ENCODE measurements around the gene SERINC4.
"Not testable (repeated sequence)": the region's sequence is repeated elsewhere in the genome, so short reads cannot be mapped to it uniquely, and the experiment has no call there.

Gene SERINC4

DNA sequence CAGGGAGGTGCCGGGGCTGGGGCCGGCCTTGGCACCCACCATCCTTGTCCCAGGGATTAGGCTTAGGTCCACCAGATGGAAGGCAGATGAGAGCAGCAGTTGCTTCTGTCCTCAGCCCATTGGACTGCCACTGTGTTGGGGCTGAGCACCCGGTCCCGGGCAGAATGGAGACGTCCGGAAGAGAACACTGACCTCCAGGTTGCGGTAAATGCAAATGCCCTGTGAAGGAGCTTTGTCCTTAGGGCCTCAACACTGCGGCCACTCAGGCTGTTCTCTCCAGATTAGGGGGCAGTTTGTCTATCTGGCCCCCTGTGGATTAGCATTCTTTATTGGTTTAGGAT is at the start of gene SERINC4:
TSS of gene SERINC4 (minus strand) at position 276 of the 341 bp plus-strand sequence. CDS start at position 42, 234 bp downstream.
- DNase-seq (ENCODE audit: low read depth), result no peak

DNA sequence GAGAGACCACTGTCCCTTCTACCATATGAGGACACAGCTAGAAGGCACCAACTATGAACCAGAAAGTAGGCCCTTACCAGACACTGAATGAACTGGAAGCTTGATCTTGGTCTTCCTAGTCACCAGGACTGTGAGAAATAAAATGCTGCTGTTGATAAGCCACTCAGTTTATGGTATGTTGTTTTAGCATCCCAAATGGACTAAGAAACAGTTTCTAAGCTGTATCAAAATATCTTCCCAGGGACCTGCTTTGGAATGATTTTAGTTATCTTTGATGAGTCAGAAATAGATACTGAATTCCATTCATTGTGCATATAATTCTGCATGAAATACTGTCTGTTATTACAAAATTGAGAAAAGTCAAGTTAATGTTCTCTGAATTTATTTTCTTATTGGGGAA is 45.4 kb upstream of the SERINC4 start:
- DNase-seq (ENCODE audit: low read depth), result no peak

DNA sequence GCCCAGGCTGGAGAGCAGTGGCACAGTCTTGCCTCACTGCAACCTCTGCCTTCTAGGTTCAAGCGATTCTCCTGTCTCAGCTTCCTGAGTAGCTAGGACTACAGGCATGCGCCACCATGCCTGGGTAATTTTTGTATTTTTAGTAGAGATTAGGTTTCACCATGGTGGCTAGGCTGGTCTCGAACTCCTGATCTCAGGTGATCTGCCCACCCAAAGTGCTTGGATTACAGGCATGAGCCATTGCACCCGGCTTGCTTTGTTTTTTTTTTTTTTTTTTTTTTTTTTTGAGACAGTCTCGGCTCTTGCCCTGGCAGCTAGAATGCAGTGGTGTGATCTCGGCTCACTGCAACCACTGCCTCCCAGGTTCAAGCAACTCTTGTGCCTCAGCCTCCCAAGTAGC is 32.5 kb upstream of the SERINC4 start:
- not testable (repeated sequence) for DNase-seq (ENCODE audit: low read depth)

DNA sequence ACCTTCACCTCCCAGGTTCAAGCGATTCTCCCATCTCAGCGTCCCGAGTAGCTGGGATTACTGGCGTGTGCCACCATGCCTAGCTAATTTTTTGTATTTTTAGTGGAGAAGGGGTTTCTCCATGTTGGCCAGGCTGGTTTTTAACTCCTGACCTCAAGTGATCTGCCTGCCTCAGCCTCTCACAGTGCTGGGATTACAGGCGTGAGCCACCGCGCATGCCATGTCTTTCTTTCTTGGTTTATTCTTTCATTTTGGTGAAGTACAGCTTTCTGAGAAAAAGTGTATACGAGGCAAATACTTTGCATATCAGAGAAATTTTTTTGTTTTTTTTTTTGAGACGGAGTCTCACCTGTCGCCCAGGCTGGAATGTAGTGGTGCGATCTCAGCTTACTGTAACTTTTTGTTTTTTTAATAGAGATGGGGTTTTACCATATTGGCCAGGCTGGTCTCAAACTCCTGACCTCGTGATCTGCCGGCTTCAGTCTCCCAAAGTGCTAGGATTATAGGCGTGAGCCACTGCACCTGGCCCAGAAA is 31.6 kb upstream of the SERINC4 start:
- DNase-seq (ENCODE audit: low read depth), result not testable (repeated sequence)

DNA sequence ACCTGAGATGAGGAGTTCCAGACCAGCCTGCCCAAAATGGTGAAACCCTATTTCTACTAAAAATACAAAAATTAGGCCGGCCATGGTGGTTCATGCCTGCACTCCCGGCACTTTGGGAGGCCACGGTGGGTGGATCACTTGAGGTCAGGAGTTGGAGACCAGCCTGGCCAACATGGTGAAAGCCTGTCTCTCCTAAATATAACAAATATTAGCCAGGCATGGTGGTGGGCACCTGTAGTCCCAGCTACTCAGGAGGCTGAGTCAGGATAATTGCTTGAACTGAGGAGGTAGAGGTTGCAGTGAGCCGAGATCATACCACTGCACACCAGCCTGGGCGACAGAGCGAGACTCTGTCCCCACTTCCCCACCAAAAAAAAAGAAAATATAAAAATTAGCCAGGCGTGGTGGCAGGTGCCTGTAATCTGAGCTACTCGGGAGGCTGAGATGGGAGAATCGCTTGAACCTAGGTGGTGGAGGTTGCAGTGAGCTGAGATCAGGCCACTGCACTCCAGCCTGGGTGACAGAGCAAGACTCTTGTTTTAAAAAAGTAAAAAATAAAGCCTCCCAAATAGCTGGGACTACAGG is 30.8 kb upstream of the SERINC4 start:
- not testable (repeated sequence) for DNase-seq (ENCODE audit: low read depth)

DNA sequence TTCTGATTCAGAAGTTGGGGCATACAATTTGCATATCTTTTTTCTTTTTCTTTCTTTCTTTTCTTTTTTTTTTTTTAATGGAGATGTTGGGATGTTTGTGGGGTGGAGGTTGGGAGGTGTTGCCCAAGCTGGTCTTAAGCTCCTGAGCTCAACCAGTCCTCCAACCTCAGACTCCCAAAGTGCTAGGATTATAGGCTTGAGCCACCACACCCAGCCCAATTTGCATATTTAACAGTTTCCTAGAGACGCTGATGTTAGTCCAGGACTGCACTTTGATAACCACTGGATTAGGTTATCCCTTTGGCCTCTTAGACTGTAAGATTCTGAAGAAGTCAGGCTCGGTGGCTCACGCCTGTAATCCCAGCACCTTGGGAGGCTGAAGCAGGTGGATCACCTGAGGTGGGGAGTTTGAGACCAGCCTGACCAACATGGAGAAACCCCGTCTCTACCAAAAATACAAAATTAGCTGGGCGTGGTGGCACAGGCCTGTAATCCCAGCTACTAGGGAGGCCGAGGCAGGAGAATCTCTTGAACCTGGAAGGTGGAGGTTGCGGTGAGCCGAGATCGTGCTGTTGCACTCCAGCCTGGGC is 30.0 kb upstream of the SERINC4 start:
- DNase-seq (ENCODE audit: low read depth), result not testable (repeated sequence)

DNA sequence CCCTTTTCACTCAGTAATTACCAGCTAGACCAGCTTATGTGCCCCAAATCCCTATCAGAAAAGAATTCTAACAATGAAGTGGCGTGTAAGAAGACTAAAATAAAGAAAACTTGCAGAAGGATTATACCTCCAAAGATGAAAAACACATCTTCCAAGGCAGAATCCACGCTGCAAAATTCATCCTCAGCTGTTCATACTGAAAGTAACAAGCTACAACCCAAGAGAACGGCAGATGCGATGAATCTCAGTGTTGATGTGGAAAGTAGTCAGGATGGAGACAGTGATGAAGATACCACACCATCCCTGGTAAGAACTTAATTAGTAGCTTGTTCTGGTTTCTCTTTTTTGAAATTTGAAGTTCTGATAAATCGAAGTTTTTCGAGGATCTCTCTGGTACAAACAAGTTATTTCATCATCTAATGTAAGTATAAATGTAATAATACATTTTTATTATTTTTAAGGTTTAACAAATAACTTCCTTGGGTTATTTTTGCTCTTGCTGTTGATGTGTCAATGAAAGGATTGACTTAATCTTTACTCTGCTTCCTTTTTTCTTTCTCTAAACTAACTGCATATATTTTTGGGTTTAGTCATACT is 28.1 kb upstream of the SERINC4 start:
- DNase-seq (ENCODE audit: low read depth), result no peak

DNA sequence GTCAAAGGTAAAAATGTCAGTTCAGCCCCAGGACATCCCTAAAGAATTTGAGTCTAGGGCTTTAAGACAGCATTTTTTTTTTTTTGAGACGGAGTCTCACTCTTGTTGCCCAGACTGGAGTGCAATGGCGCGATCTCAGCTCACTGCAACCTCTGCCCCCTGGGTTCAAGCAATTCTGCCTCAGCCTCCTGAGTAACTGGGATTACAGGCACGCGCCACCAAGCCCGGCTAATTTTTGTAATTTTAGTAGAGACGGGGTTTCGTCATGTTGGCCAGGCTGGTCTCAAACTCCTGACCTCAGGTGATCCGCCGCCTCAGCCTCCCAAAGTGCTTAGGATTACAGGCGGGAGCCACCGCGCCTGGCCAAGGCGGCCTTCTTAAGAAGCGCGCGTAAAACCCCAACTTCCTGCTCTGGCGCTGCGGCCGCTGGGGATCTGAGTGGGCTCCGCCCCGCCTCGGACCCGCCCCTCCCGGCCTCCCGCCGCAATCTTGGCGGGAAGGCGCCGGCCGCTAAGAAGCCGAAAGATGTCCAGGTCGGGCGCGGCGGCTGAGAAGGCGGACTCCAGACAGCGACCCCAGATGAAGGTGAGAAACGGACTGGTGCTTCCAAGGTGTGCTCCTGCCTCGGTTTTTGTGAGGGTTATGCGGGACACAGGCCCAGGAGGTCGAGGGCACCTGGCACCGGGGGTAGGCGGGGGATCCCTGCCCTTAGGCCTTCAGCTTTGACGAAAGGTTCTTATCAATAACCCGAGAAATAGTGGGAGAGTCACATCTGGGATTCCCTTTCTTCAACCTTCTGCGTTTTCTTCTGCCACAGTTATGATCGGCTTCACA is 26.7 kb upstream of the SERINC4 start, which contains the start of gene WDR76:
TSS of gene WDR76 (plus strand) at position 495 of the 834 bp plus-strand sequence. CDS start at position 526, 31 bp downstream.
- peak; percentile 61 for DNase-seq (ENCODE audit: low read depth)

DNA sequence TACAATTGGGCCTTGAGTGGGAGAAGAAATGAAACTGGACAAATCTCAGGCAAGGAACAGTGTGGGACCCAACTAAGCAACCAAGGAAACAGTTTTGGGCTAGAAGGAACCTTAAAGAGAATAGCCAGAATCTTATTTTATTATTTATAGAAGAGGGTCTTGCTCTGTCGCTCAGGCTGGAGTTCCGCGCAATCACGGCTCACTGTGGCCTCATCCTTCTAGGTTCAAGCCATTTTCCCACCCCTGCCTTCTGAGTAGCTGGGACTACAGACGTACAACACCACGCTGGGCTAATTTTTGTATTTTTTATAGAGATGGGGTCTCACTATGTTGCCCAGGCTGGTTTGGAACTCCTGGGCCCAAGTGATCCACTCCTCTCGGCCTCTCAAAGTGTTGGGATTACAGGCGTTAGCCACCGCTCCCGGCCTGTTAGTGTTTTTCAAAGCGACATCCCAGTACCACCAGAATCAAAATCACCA is 26.0 kb upstream of the SERINC4 start:
- no peak for DNase-seq (ENCODE audit: low read depth)

DNA sequence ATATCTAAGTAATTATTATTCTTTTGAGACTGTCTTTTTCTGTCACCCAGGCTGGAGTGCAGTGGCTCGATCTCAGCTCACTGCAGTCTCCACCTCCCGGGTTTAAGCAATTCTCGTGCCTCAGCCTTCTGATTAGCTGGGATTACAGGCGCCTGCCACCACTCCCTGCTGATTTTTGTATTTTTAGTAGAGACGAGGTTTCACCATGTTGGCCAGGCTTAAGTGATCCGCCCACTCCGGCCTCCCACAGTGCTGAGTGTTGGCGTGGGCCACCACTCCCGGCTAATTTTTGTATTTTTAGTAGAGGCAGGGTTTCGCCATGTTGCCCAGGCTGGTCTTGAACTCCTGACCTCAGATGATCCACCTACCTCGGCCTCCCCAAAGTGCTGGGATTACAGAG is 25.3 kb upstream of the SERINC4 start:
- DNase-seq (ENCODE audit: low read depth), result not testable (repeated sequence)

DNA sequence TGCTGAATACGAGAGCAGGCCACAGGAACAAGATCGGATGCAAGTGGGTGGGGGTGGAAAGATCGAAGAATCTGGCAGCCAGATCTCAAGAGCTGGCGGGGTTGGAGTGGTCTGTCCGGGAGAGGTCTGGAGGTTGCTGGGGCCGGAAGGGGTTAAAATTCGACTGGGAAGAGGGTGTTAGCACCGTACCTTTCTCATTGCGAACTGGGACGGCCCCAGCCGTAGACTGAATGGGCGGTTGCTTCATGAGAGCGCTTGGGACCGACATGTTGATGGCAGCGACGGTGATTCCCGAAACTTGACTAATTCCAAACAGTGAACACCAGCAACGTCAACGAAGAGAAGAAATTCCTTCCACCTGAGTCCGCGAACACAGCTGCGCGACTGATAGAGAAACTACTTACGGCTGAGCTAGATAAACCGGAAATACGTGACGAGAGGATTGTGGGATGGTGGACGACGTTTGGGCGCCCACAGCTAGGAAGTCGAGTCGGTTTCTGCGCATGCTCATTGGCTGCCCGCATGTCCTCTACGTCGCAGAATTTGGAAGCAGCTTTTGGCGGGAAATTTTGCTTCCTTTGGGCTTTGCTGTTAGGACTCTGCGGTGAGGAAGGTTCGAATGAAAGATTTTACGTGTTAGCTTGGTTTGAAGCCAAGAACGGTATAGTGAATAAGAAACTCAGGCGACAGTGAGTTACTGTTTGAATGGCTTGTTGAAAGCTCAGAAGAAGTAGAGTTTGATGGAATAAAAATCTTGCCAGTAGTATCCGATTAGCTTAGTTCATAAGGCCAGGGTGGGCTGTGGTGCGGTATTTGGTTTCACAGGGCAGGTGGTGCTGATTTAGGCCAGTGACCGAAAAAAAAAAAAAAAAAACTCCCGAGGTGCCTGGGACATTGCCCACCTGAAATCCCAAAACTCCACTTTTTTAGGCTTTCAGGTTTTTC is 24.6 kb upstream of the SERINC4 start, which contains the start of gene MFAP1:
TSS of gene MFAP1 (minus strand) at position 389 of the 945 bp plus-strand sequence. CDS start at position 268, 121 bp downstream.
- peak; percentile 84 for DNase-seq (ENCODE audit: low read depth)

DNA sequence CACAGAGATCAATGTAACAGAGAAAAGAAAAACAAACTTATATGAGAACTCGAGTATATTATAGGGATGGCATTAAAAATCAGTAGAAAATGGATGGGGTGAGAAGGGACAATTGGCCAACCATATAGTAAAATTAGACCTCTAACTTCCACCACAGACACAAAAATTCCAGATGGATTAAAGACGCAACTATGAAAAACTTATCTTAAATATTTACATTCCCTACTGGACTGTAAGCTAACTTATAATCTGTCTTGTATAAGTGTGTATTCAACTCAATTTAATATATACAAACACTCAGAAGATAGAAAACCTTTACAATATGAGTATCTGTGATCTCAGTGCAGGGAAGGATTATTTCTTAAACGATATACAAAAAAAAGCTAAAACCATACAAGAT is 21.5 kb upstream of the SERINC4 start:
- no peak for DNase-seq (ENCODE audit: low read depth)

DNA sequence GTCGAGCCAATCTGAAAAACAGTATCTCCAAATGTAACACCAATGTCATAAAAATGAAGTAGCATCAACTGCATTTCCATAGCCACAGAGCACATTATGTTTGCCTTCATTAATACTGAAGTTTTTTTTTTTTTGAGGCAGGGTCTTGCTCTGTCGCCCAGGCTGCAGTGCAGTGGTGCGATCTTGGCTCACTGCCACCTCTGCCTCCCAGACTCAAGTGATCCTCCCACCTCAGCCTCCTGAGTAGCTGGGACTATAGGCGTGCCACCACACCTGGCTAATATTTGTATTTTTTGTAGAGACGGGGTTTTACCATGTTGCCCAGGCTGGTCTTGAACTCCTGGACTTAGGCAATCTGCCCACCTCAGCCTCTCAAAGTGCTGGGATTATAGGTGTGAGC is 15.0 kb upstream of the SERINC4 start:
- not testable (repeated sequence) for DNase-seq (ENCODE audit: low read depth)

DNA sequence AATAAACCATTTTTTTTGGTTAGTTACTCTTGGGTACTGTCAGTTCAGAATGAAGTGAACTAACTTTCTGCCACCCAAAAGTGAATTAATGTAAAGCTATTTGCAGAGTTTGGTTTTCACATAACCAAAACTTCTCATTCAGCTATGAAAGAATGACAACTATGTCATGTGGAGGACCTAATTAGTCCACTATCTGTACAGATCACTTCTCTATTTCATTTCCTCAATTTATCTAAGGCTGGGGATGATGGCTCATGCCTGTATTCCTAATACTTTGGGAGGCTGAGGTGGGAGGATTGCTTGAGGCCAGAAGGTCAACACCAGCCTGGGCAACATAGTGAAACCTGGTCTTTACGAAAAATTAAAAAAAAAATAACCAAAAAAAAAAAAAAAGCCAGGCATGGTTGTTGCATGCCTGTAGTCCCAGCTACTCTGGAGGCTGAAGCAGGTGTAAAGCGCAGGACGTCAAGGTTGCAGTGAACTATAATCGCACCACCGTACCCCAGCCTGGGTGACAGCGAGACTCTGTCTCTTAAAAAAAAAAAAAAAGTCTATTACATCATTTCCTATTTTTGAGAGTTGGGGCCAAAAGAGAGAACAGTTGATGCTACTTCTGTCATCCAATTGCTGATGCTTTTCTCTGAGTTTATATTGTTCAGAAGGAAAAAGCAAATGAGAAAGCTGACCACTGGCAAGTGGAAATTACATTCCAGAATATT is 9.1 kb upstream of the SERINC4 start:
- no peak for DNase-seq (ENCODE audit: low read depth)

DNA sequence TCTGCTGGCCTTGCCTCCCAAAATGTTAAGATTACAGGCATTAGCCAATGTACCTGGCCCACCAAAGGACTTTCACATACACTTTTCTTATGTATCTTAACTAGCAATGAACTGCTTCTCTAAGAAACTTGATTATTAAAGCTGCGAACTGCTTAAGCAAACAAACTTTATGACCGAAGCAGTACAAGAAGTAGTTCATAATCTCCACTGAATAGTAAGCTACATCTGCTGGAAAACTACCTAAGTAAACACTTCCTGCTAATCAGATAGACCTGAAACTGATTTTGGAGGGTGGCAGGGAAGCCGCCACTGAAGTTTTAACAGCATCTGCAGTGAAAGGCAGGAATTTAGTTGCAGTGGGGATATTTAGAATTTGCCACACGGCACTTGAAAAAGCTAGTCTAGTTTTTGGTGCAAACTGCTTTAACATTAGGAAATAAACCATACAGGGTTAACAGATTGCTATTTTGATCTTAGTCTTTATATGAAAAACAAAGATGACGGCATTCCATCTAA is 8.5 kb upstream of the SERINC4 start:
- DNase-seq (ENCODE audit: low read depth), result no peak

DNA sequence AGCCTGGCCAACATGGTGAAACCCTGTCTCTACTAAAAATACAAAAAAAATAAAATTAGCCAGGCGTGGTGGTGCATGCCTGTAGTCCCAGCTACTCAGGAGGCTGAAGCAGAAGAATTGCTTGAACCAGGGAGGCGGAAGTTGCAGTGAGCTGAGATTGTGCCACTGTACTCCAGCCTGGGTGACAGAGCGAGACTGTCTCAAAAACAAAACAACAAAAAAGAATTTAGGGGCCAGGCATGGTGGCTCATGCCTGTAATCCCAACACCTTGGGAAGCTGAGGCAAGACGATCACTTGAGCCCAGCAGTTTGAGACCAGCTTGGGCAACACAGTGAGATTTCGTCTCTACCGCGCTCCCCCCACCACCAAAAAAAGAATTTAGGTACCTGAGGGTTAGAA is 2.7 kb upstream of the SERINC4 start:
- DNase-seq (ENCODE audit: low read depth), result not testable (repeated sequence)

DNA sequence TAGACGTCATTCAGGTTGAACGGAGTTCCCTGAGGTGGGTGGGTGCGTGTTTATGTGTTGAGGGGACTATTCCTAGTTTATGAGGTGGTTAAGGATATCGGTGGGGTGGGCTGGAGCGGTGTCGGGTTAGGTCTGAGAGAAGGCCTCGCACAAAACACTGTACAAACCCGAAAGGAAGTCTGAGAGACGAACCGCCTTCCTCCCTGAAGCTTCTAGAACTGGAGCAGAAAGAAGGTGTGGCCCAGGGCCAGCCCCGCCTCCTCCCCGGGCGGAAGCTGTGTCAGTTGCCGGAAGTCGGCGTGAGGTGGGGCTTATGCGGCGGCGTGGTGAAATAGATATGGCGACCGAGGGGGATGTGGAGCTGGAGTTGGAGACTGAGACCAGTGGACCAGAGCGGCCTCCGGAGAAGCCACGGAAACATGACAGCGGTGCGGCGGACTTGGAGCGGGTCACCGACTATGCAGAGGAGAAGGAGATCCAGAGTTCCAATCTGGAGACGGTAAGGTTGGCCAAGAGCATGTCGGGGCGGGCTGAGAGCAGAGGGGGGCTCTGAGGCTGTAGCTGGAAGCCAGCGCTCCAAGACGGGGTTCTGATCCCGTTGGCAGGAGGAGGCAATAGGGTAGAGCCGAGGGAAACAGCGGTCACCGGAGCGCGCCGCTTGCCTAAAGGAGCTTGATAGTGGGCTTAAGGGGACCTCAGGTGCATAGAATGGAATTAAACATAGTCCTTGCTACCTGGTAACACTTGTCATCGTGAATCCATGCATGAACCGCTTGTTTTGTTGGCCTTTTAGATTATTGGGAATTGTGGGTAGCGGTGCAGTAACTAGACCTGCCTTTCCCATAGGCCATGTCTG is 494 bp upstream of the SERINC4 start, which contains the start of gene HYPK:
TSS of gene HYPK (plus strand) at position 314 of the 856 bp plus-strand sequence. CDS start at position 338, 24 bp downstream.
- DNase-seq (ENCODE audit: low read depth), result peak; percentile 88

DNA sequence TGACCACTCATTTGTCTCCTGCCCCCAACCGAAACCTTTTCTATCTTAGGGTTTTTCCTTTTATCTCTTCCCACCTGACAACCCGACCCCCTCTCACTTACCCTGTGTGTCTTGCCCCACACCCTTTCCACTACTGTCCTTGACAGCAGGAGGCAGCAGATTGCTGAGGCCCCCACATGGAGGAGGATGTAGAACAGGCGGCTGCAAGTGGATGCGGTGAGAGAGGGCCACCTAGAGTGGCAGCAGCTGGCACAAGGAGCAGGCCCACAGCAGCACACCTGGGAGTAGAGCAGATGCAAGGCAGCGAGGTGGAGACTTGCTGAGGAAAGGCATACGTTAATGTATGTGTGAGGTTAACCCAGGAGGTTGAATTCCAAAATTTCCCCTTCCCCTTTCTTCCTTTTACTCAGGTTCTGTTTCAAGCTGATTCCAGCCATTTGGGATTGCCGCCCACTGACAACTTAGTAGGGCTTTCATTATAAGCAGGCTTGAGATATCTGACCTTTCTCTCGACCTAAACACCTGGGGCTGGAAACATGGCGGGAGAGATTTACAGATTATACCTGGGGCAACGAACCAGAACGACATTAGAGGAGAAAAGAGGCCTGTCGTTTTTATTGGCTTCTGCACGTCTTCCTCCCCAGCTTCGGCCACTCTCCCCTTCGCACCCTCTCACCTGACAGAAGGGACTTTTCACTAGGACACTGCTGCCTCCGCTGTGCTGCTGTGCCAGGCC is 643 bp downstream of the SERINC4 start:
- DNase-seq (ENCODE audit: low read depth), result no peak
